ENCODE data around the gene ERBB4.
A peak's percentile ranks its signal among the peaks of the same experiment; 100 is the strongest.

ERBB4 gene

GRCh38 chr2:211495339-211495738 lies 1043.3 kb downstream of the ERBB4 start:
- no peak overlapping the region for H3K4me3 ChIP-seq (ENCODE audit: low read depth, low read length)
- no peak overlapping the region for H3K27ac ChIP-seq (ENCODE audit: low read depth, low read length)
- H3K9ac ChIP-seq (ENCODE audit: low read depth, low read length) = no peak overlapping the region
- no peaks in the 10 kb centered on the region for H3K9me3 ChIP-seq (ENCODE audit: control insufficient read depth, insufficient read depth, low read length)
- no peaks in the 10 kb centered on the region for H3K36me3 ChIP-seq (ENCODE audit: control insufficient read depth, insufficient read depth, low read length)
- H3K4me1 ChIP-seq (ENCODE audit: control insufficient read depth, insufficient read depth, low read length) = peaks cover 14% of the 10 kb centered on the region
- H3K27me3 ChIP-seq (ENCODE audit: control insufficient read depth, insufficient read depth, low read length) = no peaks in the 10 kb centered on the region

GRCh38 chr2:211494536-211494935 lies 1044.1 kb downstream of the ERBB4 start:
- Histone ChIP-seq H3K9ac (ENCODE audit: low read depth, low read length) (no peak overlapping the region), H3K9me3 (ENCODE audit: control insufficient read depth, insufficient read depth, low read length) (no peaks in the 10 kb centered on the region), H3K4me3 (ENCODE audit: low read depth, low read length) (no peak overlapping the region), H3K27ac (ENCODE audit: low read depth, low read length) (no peak overlapping the region), H3K27me3 (ENCODE audit: control insufficient read depth, insufficient read depth, low read length) (no peaks in the 10 kb centered on the region), H3K4me1 (ENCODE audit: control insufficient read depth, insufficient read depth, low read length) (peaks cover 14% of the 10 kb centered on the region), H3K36me3 (ENCODE audit: control insufficient read depth, insufficient read depth, low read length) (no peaks in the 10 kb centered on the region)

GRCh38 chr2:211494085-211494484 lies 1044.5 kb downstream of the ERBB4 start:
- no peaks in the 10 kb centered on the region for H3K27me3 ChIP-seq (ENCODE audit: control insufficient read depth, insufficient read depth, low read length)
- no peaks in the 10 kb centered on the region for H3K9me3 ChIP-seq (ENCODE audit: control insufficient read depth, insufficient read depth, low read length)
- H3K4me3 ChIP-seq (ENCODE audit: low read depth, low read length) = no peak overlapping the region
- H3K9ac ChIP-seq (ENCODE audit: low read depth, low read length) = no peak overlapping the region
- peaks cover 14% of the 10 kb centered on the region for H3K4me1 ChIP-seq (ENCODE audit: control insufficient read depth, insufficient read depth, low read length)
- no peak overlapping the region for H3K27ac ChIP-seq (ENCODE audit: low read depth, low read length)
- no peaks in the 10 kb centered on the region for H3K36me3 ChIP-seq (ENCODE audit: control insufficient read depth, insufficient read depth, low read length)

DNA sequence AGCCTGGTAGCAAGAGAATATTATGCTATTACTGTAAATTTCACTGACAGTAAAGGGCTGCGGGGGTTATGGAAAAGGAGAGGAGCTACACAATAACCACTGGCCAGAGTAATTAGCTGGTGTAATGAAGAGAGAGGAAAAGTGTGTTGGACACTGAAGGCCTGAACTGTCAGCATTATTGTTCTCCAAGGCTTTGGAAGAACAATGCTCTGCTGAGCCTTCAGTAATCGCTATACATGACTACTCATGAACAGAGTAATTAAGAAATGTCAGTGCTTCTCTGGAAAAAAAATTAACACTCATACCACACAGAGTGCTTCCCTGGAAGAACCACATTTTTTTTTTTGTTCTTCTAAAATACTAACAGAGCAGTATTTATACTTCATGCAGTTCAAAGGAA lies 1050.9 kb downstream of the ERBB4 start:
- Histone ChIP-seq H3K36me3 (ENCODE audit: control insufficient read depth, insufficient read depth, low read length) (no peaks in the 10 kb centered on the region), H3K9me3 (ENCODE audit: control insufficient read depth, insufficient read depth, low read length) (no peaks in the 10 kb centered on the region), H3K27ac (ENCODE audit: low read depth, low read length) (no peak overlapping the region), H3K27me3 (ENCODE audit: control insufficient read depth, insufficient read depth, low read length) (no peaks in the 10 kb centered on the region), H3K4me3 (ENCODE audit: low read depth, low read length) (no peak overlapping the region), H3K9ac (ENCODE audit: low read depth, low read length) (no peak overlapping the region), H3K4me1 (ENCODE audit: control insufficient read depth, insufficient read depth, low read length) (peaks cover 5% of the 10 kb centered on the region; the same call in 1 of the 2 replicates)

- H3K9ac ChIP-seq (ENCODE audit: low read depth, low read length) = no peak overlapping the region
- H3K27me3 ChIP-seq (ENCODE audit: control insufficient read depth, insufficient read depth, low read length) = no peaks in the 10 kb centered on the region
- H3K36me3 ChIP-seq (ENCODE audit: control insufficient read depth, insufficient read depth, low read length) = no peaks in the 10 kb centered on the region
- no peaks in the 10 kb centered on the region for H3K9me3 ChIP-seq (ENCODE audit: control insufficient read depth, insufficient read depth, low read length)
- no peak overlapping the region for H3K27ac ChIP-seq (ENCODE audit: low read depth, low read length)
- no peaks in the 10 kb centered on the region; the same call in 1 of the 2 replicates for H3K4me1 ChIP-seq (ENCODE audit: control insufficient read depth, insufficient read depth, low read length)
- no peak overlapping the region for H3K4me3 ChIP-seq (ENCODE audit: low read depth, low read length)
These were observed 1059.0 kb downstream of the ERBB4 start for GRCh38 chr2:211479536-211480150.

DNA sequence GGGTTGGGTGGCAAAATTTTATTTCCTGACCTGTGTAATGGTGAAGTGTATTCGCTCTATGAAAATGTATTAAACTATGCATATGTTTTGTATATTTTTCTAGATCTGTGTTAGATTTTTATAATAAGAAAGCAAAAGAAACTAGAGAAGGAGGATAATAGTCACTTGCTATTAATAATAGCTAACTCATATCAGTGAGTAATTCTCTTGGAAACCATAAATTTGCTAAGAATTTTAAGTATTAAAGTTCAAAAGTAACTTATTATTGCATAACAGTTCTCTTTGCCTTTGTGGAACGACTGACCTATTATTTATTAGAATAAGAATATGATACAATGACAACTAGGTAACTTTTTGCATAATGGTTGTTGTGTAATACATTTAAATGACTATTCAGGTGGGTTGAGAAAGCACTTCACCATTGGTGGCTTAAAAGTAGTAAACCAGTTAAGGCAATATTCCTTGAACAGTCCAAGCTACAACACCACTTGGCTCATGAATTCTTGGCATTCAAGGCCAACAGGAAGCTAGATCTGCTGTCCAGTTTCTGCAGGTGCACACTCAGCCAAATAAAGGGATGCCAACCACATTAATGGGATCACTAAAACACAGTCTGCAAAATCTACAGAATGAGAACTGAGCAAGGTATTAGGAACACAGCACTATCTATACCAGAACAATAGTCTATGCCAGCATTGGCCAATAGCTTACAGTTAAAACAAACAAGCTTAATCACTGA lies 1060.9 kb downstream of the ERBB4 start:
- no peaks in the 10 kb centered on the region for H3K27me3 ChIP-seq (ENCODE audit: control insufficient read depth, insufficient read depth, low read length)
- no peaks in the 10 kb centered on the region; the same call in 1 of the 2 replicates for H3K4me1 ChIP-seq (ENCODE audit: control insufficient read depth, insufficient read depth, low read length)
- no peaks in the 10 kb centered on the region for H3K36me3 ChIP-seq (ENCODE audit: control insufficient read depth, insufficient read depth, low read length)
- no peak overlapping the region for H3K9ac ChIP-seq (ENCODE audit: low read depth, low read length)
- H3K4me3 ChIP-seq (ENCODE audit: low read depth, low read length) = no peak overlapping the region
- no peaks in the 10 kb centered on the region for H3K9me3 ChIP-seq (ENCODE audit: control insufficient read depth, insufficient read depth, low read length)
- no peak overlapping the region for H3K27ac ChIP-seq (ENCODE audit: low read depth, low read length)

GRCh38 chr2:211473116-211473515 lies 1065.5 kb downstream of the ERBB4 start:
- no peak overlapping the region for H3K9ac ChIP-seq (ENCODE audit: low read depth, low read length)
- H3K4me3 ChIP-seq (ENCODE audit: low read depth, low read length) = no peak overlapping the region
- no peaks in the 10 kb centered on the region for H3K36me3 ChIP-seq (ENCODE audit: control insufficient read depth, insufficient read depth, low read length)
- H3K9me3 ChIP-seq (ENCODE audit: control insufficient read depth, insufficient read depth, low read length) = no peaks in the 10 kb centered on the region
- no peak overlapping the region for H3K27ac ChIP-seq (ENCODE audit: low read depth, low read length)
- no peaks in the 10 kb centered on the region for H3K27me3 ChIP-seq (ENCODE audit: control insufficient read depth, insufficient read depth, low read length)
- H3K4me1 ChIP-seq (ENCODE audit: control insufficient read depth, insufficient read depth, low read length) = peaks cover 28% of the 10 kb centered on the region

- H3K4me3 ChIP-seq (ENCODE audit: low read depth, low read length) = no peak overlapping the region
- H3K9ac ChIP-seq (ENCODE audit: low read depth, low read length) = no peak overlapping the region
- H3K27me3 ChIP-seq (ENCODE audit: control insufficient read depth, insufficient read depth, low read length) = no peaks in the 10 kb centered on the region
- no peak overlapping the region for H3K27ac ChIP-seq (ENCODE audit: low read depth, low read length)
- H3K36me3 ChIP-seq (ENCODE audit: control insufficient read depth, insufficient read depth, low read length) = no peaks in the 10 kb centered on the region
- peaks cover 39% of the 10 kb centered on the region for H3K4me1 ChIP-seq (ENCODE audit: control insufficient read depth, insufficient read depth, low read length)
- no peaks in the 10 kb centered on the region for H3K9me3 ChIP-seq (ENCODE audit: control insufficient read depth, insufficient read depth, low read length)
These were observed 1068.9 kb downstream of the ERBB4 start for GRCh38 chr2:211469664-211470059.

GRCh38 chr2:211468877-211469663 lies 1069.5 kb downstream of the ERBB4 start:
- no peak overlapping the region for H3K9ac ChIP-seq (ENCODE audit: low read depth, low read length)
- H3K27me3 ChIP-seq (ENCODE audit: control insufficient read depth, insufficient read depth, low read length) = no peaks in the 10 kb centered on the region
- H3K9me3 ChIP-seq (ENCODE audit: control insufficient read depth, insufficient read depth, low read length) = no peaks in the 10 kb centered on the region
- peaks cover 39% of the 10 kb centered on the region for H3K4me1 ChIP-seq (ENCODE audit: control insufficient read depth, insufficient read depth, low read length)
- H3K4me3 ChIP-seq (ENCODE audit: low read depth, low read length) = no peak overlapping the region
- H3K36me3 ChIP-seq (ENCODE audit: control insufficient read depth, insufficient read depth, low read length) = no peaks in the 10 kb centered on the region
- H3K27ac ChIP-seq (ENCODE audit: low read depth, low read length) = no peak overlapping the region

DNA sequence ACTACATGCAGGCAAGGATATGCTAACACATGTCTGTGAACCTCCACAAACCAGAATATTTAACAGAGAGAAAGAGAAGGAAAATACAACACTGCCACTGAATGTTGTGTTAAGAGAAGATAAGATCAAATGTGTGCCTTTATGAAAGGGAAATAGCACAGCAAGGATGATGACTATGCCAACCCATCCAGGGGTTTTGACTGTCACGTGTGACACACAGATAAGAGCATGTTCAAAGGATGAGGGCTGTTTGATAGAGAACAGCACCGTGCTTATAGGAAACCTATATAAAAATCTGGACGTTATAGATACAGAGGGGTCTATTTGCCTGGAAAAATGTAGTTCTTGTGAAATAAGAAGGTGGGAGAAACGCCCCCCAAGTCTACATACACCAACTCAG lies 1070.4 kb downstream of the ERBB4 start:
- Histone ChIP-seq H3K27ac (ENCODE audit: low read depth, low read length) (no peak overlapping the region), H3K4me3 (ENCODE audit: low read depth, low read length) (no peak overlapping the region), H3K4me1 (ENCODE audit: control insufficient read depth, insufficient read depth, low read length) (peaks cover 47% of the 10 kb centered on the region), H3K9me3 (ENCODE audit: control insufficient read depth, insufficient read depth, low read length) (no peaks in the 10 kb centered on the region), H3K36me3 (ENCODE audit: control insufficient read depth, insufficient read depth, low read length) (no peaks in the 10 kb centered on the region), H3K9ac (ENCODE audit: low read depth, low read length) (no peak overlapping the region), H3K27me3 (ENCODE audit: control insufficient read depth, insufficient read depth, low read length) (no peaks in the 10 kb centered on the region)

DNA sequence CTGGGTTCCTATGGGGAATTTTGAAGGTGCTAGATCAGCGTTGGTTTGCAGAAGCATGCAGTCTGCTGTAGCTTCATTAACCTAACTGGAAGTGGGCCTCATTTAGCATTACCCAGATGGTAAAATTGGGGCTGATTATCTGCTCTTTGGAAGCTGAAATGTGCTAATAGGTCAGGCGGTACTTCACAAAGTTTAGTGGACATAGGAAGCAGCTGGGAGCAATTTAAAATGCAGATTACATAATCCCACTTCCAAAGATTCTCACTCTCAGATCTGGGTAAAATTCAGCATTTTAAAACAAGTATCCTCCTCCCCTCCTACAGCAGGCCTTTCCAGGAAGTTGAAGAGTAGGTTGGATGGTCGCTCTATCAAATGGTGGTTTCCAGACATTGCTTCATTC lies 1075.2 kb downstream of the ERBB4 start:
- Histone ChIP-seq H3K9ac (ENCODE audit: low read depth, low read length) (no peak overlapping the region), H3K27ac (ENCODE audit: low read depth, low read length) (peak overlapping the region; percentile 17), H3K4me3 (ENCODE audit: low read depth, low read length) (no peak overlapping the region), H3K27me3 (ENCODE audit: control insufficient read depth, insufficient read depth, low read length) (no peaks in the 10 kb centered on the region), H3K4me1 (ENCODE audit: control insufficient read depth, insufficient read depth, low read length) (peaks cover 24% of the 10 kb centered on the region), H3K9me3 (ENCODE audit: control insufficient read depth, insufficient read depth, low read length) (no peaks in the 10 kb centered on the region), H3K36me3 (ENCODE audit: control insufficient read depth, insufficient read depth, low read length) (no peaks in the 10 kb centered on the region)

Data from HUES48 (cell line).